Thyroid gland (tissue), 4 donors: ENCODE results near the gene ABCA13.

Experiments
- POLR2A ChIP-seq, 2 donors: fragments of 450-650 bp; IDR thresholded peaks; one replicate each; pipeline ENCODE4 v1.6.1; 2017; ENCODE audit warnings: antibody characterized with exemption in 2 of 2, mild to moderate bottlenecking in 2 of 2, moderate library complexity in 1 of 2
- TF ChIP-seq, protein P1 (sequence below), 6 experiments: fragments of 200-600 bp in 3 of 6; fragments of 450-650 bp in 3 of 6; sonication (generic) in 3 of 6; IDR thresholded peaks; one replicate each; pipeline ENCODE4 v1.5.1; 2016 to 2019; ENCODE audit warnings: antibody characterized with exemption in 6 of 6, mild to moderate bottlenecking in 2 of 6, inconsistent platforms in 1 of 6, moderate library complexity in 1 of 6

- TF ChIP-seq, protein P1, sequence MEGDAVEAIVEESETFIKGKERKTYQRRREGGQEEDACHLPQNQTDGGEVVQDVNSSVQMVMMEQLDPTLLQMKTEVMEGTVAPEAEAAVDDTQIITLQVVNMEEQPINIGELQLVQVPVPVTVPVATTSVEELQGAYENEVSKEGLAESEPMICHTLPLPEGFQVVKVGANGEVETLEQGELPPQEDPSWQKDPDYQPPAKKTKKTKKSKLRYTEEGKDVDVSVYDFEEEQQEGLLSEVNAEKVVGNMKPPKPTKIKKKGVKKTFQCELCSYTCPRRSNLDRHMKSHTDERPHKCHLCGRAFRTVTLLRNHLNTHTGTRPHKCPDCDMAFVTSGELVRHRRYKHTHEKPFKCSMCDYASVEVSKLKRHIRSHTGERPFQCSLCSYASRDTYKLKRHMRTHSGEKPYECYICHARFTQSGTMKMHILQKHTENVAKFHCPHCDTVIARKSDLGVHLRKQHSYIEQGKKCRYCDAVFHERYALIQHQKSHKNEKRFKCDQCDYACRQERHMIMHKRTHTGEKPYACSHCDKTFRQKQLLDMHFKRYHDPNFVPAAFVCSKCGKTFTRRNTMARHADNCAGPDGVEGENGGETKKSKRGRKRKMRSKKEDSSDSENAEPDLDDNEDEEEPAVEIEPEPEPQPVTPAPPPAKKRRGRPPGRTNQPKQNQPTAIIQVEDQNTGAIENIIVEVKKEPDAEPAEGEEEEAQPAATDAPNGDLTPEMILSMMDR (IDR thresholded peaks at IDR 0.05) = no peak
- no peak for TF ChIP-seq POLR2A (IDR thresholded peaks at IDR 0.05)
These were observed 366.3 kb downstream of the ABCA13 start for GRCh38 chr7:48537561-48537960.
